T-cell (primary cell): ENCODE data around the gene HSPA9. TPM values are rescaled to one million over a fixed set of nuclear protein-coding genes. Genes with fewer than 3 reads are reported as not detected.

Experiments used
- ATAC-seq, 4 experiments: fragments of 200-7000 bp in 3 of 4; fragments of 150-1000 bp in 1 of 4; cut with Tn5 transposase; replicated peaks in 1 of 4; 1 replicate in 3 of 4; 2 replicates in 1 of 4; pipeline ENCODE4 v1.10.0; 2021; ENCODE audit warnings: moderate library complexity in 3 of 4, mild to moderate bottlenecking in 2 of 4, moderate number of reproducible peaks in 1 of 4
- CTCF ChIA-PET, 2 donors: fragments of 300-600 bp; sonication (Branson Sonifier 250); formaldehyde crosslinking; loops; one replicate each; lab custom pipeline; 2022; ENCODE audit warnings: antibody characterized with exemption in 2 of 2; lab: Charles Lee
- POLR2A ChIA-PET, 2 donors: fragments of 300-600 bp; sonication (Branson Sonifier 250); formaldehyde crosslinking; loops; one replicate each; lab custom pipeline; 2022; ENCODE audit warnings: antibody characterized with exemption in 2 of 2; lab: Charles Lee
- DNase-seq, 35 experiments: peaks; one replicate each; pipeline versions ENCODE4 v3.0.0 to v3.0.0-alpha.2; 2013 to 2023
- H3K27ac ChIP-seq: one replicate; pipeline ENCODE4 v1.5.1; 2013; ENCODE audit warnings: low read length
- H3K27me3 ChIP-seq, 2 experiments: replicated peaks in 1 of 2; 1 replicate in 1 of 2; 2 replicates in 1 of 2; pipeline versions ENCODE4 v1.6.1 to v1.7.0; 2013; ENCODE audit warnings: low read length in 1 of 2, mixed read lengths in 1 of 2; ENCODE audit not compliant: control insufficient read depth in 2 of 2, insufficient read depth in 2 of 2; ENCODE audit errors: extremely low read depth in 1 of 2
- H3K36me3 ChIP-seq, 2 donors: 1 replicate in 1 of 2; 2 replicates in 1 of 2; pipeline versions ENCODE4 v1.6.1 to v1.7.0; 2013; ENCODE audit warnings: low read length in 1 of 2; ENCODE audit not compliant: control insufficient read depth in 2 of 2, insufficient read depth in 1 of 2; ENCODE audit errors: extremely low read depth in 1 of 2
- H3K4me1 ChIP-seq, 2 experiments: 1 replicate in 1 of 2; 2 replicates in 1 of 2; pipeline versions ENCODE4 v1.6.1 to v1.7.0; 2013; ENCODE audit warnings: low read length in 2 of 2, mixed read lengths in 1 of 2; ENCODE audit not compliant: insufficient read depth in 2 of 2, control insufficient read depth in 1 of 2; ENCODE audit errors: extremely low read depth in 1 of 2
- H3K4me3 ChIP-seq, 2 donors: 1 replicate in 1 of 2; 2 replicates in 1 of 2; pipeline versions ENCODE4 v1.5.1 to v1.7.0; 2013; ENCODE audit warnings: mild to moderate bottlenecking in 2 of 2, low read length in 1 of 2, moderate library complexity in 1 of 2; ENCODE audit not compliant: control insufficient read depth in 1 of 2; ENCODE audit errors: extremely low read depth in 1 of 2
- H3K9me3 ChIP-seq: 2 replicates; pipeline ENCODE4 v1.7.0; 2013
- H3K27ac Mint-ChIP-seq, 2 donors: one replicate each; pipeline ENCODE4 v1.8.0; 2020 to 2021; ENCODE audit warnings: mild to moderate bottlenecking in 2 of 2, mixed read lengths in 2 of 2
- H3K27me3 Mint-ChIP-seq, 2 donors: one replicate each; pipeline ENCODE4 v1.8.0; 2021 to 2022; ENCODE audit warnings: mixed read lengths in 2 of 2
- H3K36me3 Mint-ChIP-seq: one replicate; pipeline ENCODE4 v1.8.0; 2021; ENCODE audit warnings: mixed read lengths
- H3K4me1 Mint-ChIP-seq, 3 donors: one replicate each; pipeline ENCODE4 v1.8.0; 2020 to 2022; ENCODE audit warnings: mixed read lengths in 3 of 3, mild to moderate bottlenecking in 1 of 3
- H3K4me3 Mint-ChIP-seq, 3 donors: one replicate each; pipeline ENCODE4 v1.8.0; 2020 to 2022; ENCODE audit warnings: mild to moderate bottlenecking in 3 of 3, mixed read lengths in 3 of 3, moderate library complexity in 3 of 3
- H3K9me3 Mint-ChIP-seq, 3 donors: one replicate each; pipeline ENCODE4 v1.8.0; 2020 to 2022; ENCODE audit warnings: mixed read lengths in 3 of 3
- WGBS: methylation state at CpG from one replicate; pipeline ENCODE4 v1.1.5; 2013; ENCODE audit warnings: missing lambda C conversion rate; ENCODE audit not compliant: insufficient coverage; 5-methylcytosine and 5-hydroxymethylcytosine counted together
- total RNA-seq, 35 experiments: library from RNA in 6 of 35; stranded (reverse) in 6 of 35; fragments of 120-200 nt in 1 of 35; gene quantifications; one replicate each; pipeline versions ENCODE4 v1.2.1 to v1.2.4 and lab custom pipeline; 2013 to 2026

Gene HSPA9
- total RNA-seq, 5 donors from 2014 or later (not counting 1 experiment from before 2014, with no cell fraction given), result 148 to 299 (median 162) TPM

GRCh38 chr5:138542180-138542955 lies 32.8 kb downstream of the HSPA9 start:
- no peaks in the 10 kb centered on the region for H3K9me3 ChIP-seq
- H3K27me3 ChIP-seq, result no peaks in the 10 kb centered on the region
- peak overlapping the region; percentile 97 to 99 for H3K4me3 ChIP-seq
- ATAC-seq (peak in 1 of 4 experiments; percentile 31), DNase-seq (peak in 5 of 35 experiments; percentile 8 to 26 (median 12))
- ChIA-PET POLR2A (interaction anchor here (0.8 to 3.8 kb wide), 14 partner anchors 8 to 763 kb away, joined by 3 to 32 read pairs (median 6); partner anchors contain the start of genes EGR1 (in 2 of the 2), HSPA9 (in 2 of the 2) and CDC25C (in 1 of the 2)), CTCF (interaction anchor here (0.6 to 2.4 kb wide), 10 partner anchors 10 to 190 kb away, joined by 3 to 11 read pairs (median 5); partner anchors contain the start of genes EGR1 (in 1 of the 2), HSPA9 (in 1 of the 2) and KDM3B (in 1 of the 2))
- peaks cover 72 to 79% (median 73%) of the 10 kb centered on the region in 3 donors for H3K4me1 Mint-ChIP-seq
- H3K27ac Mint-ChIP-seq, result peak overlapping the region; percentile 100
- H3K27me3 Mint-ChIP-seq, result no peaks in the 10 kb centered on the region
- WGBS, result under 1% methylated on average over 40 of the region's 47 CpGs
- H3K27ac ChIP-seq, result peak overlapping the region; percentile 97
- peaks cover 39 to 42% of the 10 kb centered on the region in 2 experiments for H3K4me1 ChIP-seq
- no peaks in the 10 kb centered on the region for H3K9me3 Mint-ChIP-seq
- peaks cover 0 to 12% of the 10 kb centered on the region in 2 donors for H3K36me3 ChIP-seq
- H3K4me3 Mint-ChIP-seq, result peak overlapping the region; percentile 94 to 100 (median 100)
- no peaks in the 10 kb centered on the region for H3K36me3 Mint-ChIP-seq

GRCh38 chr5:138541511-138542179 lies 33.6 kb downstream of the HSPA9 start:
- Mint-ChIP-seq H3K4me1 (peaks cover 74 to 78% (median 78%) of the 10 kb centered on the region in 3 donors), H3K36me3 (no peaks in the 10 kb centered on the region), H3K27me3 (no peaks in the 10 kb centered on the region), H3K4me3 (peak overlapping the region; percentile 94 to 100 (median 100)), H3K9me3 (no peaks in the 10 kb centered on the region), H3K27ac (peak overlapping the region; percentile 73 to 85)
- H3K27ac ChIP-seq, result peak overlapping the region; percentile 97
- H3K9me3 ChIP-seq, result no peaks in the 10 kb centered on the region
- 5% methylated on average over 6 of the region's 6 CpGs for WGBS
- ATAC-seq (no peak), DNase-seq (no peak)
- H3K4me1 ChIP-seq, result peaks cover 35 to 39% of the 10 kb centered on the region in 2 experiments
- CTCF ChIA-PET, result interaction anchor here in 1 of 2 donors (0.7 kb wide), 1 partner anchor 33 kb away, joined by 4 read pairs; the partner anchor contains the start of gene HSPA9
- peak overlapping the region; percentile 97 to 99 for H3K4me3 ChIP-seq
- peaks cover 4 to 12% of the 10 kb centered on the region in 2 donors for H3K36me3 ChIP-seq
- POLR2A ChIA-PET, result interaction anchor here (1.0 to 3.8 kb wide), 4 partner anchors 10 to 34 kb away, joined by 3 to 32 read pairs (median 10); partner anchors contain the start of gene HSPA9 (in 2 of the 2)
- H3K27me3 ChIP-seq, result no peaks in the 10 kb centered on the region

- Histone ChIP-seq H3K27ac (no peak overlapping the region), H3K36me3 (peaks cover 4 to 14% of the 10 kb centered on the region in 2 donors), H3K9me3 (no peaks in the 10 kb centered on the region), H3K27me3 (no peaks in the 10 kb centered on the region), H3K4me3 (no peak overlapping the region), H3K4me1 (peaks cover 25 to 34% of the 10 kb centered on the region in 2 experiments)
- Mint-ChIP-seq H3K4me1 (peaks cover 66 to 72% (median 69%) of the 10 kb centered on the region in 3 donors), H3K4me3 (peak overlapping the region in 1 of 3 donors; percentile 94), H3K27ac (no peak overlapping the region), H3K36me3 (peaks cover 5% of the 10 kb centered on the region), H3K9me3 (no peaks in the 10 kb centered on the region), H3K27me3 (no peaks in the 10 kb centered on the region)
- CTCF ChIA-PET, result no interaction called here
- POLR2A ChIA-PET, result no interaction called here
- DNase-seq, result no peak
- no peak for ATAC-seq
Measured at GRCh38 chr5:138539791-138540190, 35.4 kb downstream of the HSPA9 start.

- no peak for ATAC-seq
- H3K4me3 ChIP-seq, result no peak overlapping the region
- no peak for DNase-seq
- peaks cover 4 to 19% of the 10 kb centered on the region in 2 donors for H3K36me3 ChIP-seq
- H3K27ac Mint-ChIP-seq, result no peak overlapping the region
- POLR2A ChIA-PET, result interaction anchor here in 1 of 2 donors (0.5 to 0.7 kb wide), 2 partner anchors 26 to 40 kb away, joined by 3 read pairs; no protein-coding TSS in a partner anchor
- no peaks in the 10 kb centered on the region for H3K27me3 ChIP-seq
- H3K9me3 ChIP-seq, result no peaks in the 10 kb centered on the region
- peaks cover 66 to 71% (median 68%) of the 10 kb centered on the region in 3 donors for H3K4me1 Mint-ChIP-seq
- H3K27me3 Mint-ChIP-seq, result no peaks in the 10 kb centered on the region
- CTCF ChIA-PET, result no interaction called here
- WGBS, result no CpG with 5 or more reads among the region's 2 CpGs
- H3K36me3 Mint-ChIP-seq, result peaks cover 7% of the 10 kb centered on the region
- H3K27ac ChIP-seq, result no peak overlapping the region
- H3K9me3 Mint-ChIP-seq, result no peaks in the 10 kb centered on the region
- peaks cover 18 to 28% of the 10 kb centered on the region in 2 experiments for H3K4me1 ChIP-seq
- H3K4me3 Mint-ChIP-seq, result no peak overlapping the region
Measured at GRCh38 chr5:138538943-138539627, 36.1 kb downstream of the HSPA9 start.

GRCh38 chr5:138536665-138537315 lies 38.4 kb downstream of the HSPA9 start:
- peak in 7 of 35 experiments; percentile 8 to 47 (median 12) for DNase-seq

More at GRCh38 chr5:138536665-138537315, 38.4 kb downstream of the HSPA9 start:
- no peak overlapping the region for H3K4me3 ChIP-seq
- peak in 3 of 4 experiments; percentile 36 to 74 (median 52) for ATAC-seq
- no peaks in the 10 kb centered on the region for H3K27me3 Mint-ChIP-seq
- H3K9me3 ChIP-seq, result no peaks in the 10 kb centered on the region
- H3K36me3 ChIP-seq, result peaks cover 4 to 26% of the 10 kb centered on the region in 2 donors
- ChIA-PET POLR2A (interaction anchor here in 1 of 2 donors (0.5 kb wide), 1 partner anchor 37 kb away, joined by 3 read pairs; no protein-coding TSS in a partner anchor), CTCF (interaction anchor here in 1 of 2 donors (0.7 kb wide), 1 partner anchor 11 kb away, joined by 3 read pairs; no protein-coding TSS in a partner anchor)
- H3K27ac ChIP-seq, result no peak overlapping the region
- peaks cover 17% of the 10 kb centered on the region for H3K36me3 Mint-ChIP-seq
- 71% methylated on average over 1 of the region's 4 CpGs for WGBS
- H3K9me3 Mint-ChIP-seq, result no peaks in the 10 kb centered on the region
- H3K27me3 ChIP-seq, result no peaks in the 10 kb centered on the region
- H3K4me1 Mint-ChIP-seq, result peaks cover 72 to 77% (median 75%) of the 10 kb centered on the region in 3 donors
- peaks cover 6 to 24% of the 10 kb centered on the region in 2 experiments for H3K4me1 ChIP-seq
- peak overlapping the region; percentile 13 to 77 for H3K27ac Mint-ChIP-seq
- no peak overlapping the region for H3K4me3 Mint-ChIP-seq
